Smooth muscle cell (in vitro differentiated cells): ENCODE data around the gene TSPAN17. TPM values are rescaled to one million over a fixed set of nuclear protein-coding genes. Genes with fewer than 3 reads are reported as not detected.

Experiments used
- DNase-seq: peaks from one replicate; lab custom pipeline; 2025; ENCODE audit not compliant: unreplicated experiment; lab: John Stamatoyannopoulos, UW
- H2AFZ ChIP-seq: fragments of 200-600 bp; sonication (generic); 2 replicates; pipeline ENCODE4 v1.6.0; 2016; ENCODE audit warnings: antibody characterized with exemption, low read depth, mild to moderate bottlenecking
- H3F3A ChIP-seq: fragments of 200-600 bp; sonication (generic); 2 replicates; pipeline ENCODE4 v1.6.0; 2017; ENCODE audit warnings: antibody characterized with exemption, low read depth
- H3K27ac ChIP-seq: fragments of 200-600 bp; sonication (generic); 2 replicates; pipeline ENCODE4 v1.5.1; 2016; ENCODE audit warnings: low read depth, mild to moderate bottlenecking
- H3K27me3 ChIP-seq: fragments of 200-600 bp; sonication (generic); 2 replicates; pipeline ENCODE4 v1.6.1; 2016; ENCODE audit warnings: low read depth, mild to moderate bottlenecking
- H3K36me3 ChIP-seq: fragments of 200-600 bp; sonication (generic); 2 replicates; pipeline ENCODE4 v1.5.1; 2016; ENCODE audit warnings: low read depth
- H3K4me1 ChIP-seq: fragments of 200-600 bp; sonication (generic); 2 replicates; pipeline ENCODE4 v1.5.1; 2016; ENCODE audit warnings: low read depth
- H3K4me2 ChIP-seq: fragments of 200-600 bp; sonication (generic); 2 replicates; pipeline ENCODE4 v1.6.0; 2016; ENCODE audit warnings: mild to moderate bottlenecking
- H3K4me3 ChIP-seq: fragments of 200-600 bp; sonication (generic); 2 replicates; pipeline ENCODE4 v1.5.1; 2016; ENCODE audit warnings: mild to moderate bottlenecking
- H3K79me2 ChIP-seq: fragments of 200-600 bp; sonication (generic); 2 replicates; pipeline ENCODE4 v1.6.0; 2016; ENCODE audit warnings: low read depth, mild to moderate bottlenecking
- H3K9ac ChIP-seq: fragments of 200-600 bp; sonication (generic); 2 replicates; pipeline ENCODE4 v1.6.0; 2016; ENCODE audit warnings: low read depth
- H3K9me3 ChIP-seq: fragments of 200-600 bp; sonication (generic); replicated peaks from 2 replicates; pipeline ENCODE4 v1.5.1; 2016; ENCODE audit warnings: low read depth
- H4K20me1 ChIP-seq: fragments of 200-600 bp; sonication (generic); 2 replicates; pipeline ENCODE4 v1.6.0; 2016; ENCODE audit warnings: low read depth
- CTCF ChIP-seq: fragments of 200-600 bp; sonication (generic); IDR thresholded peaks from 2 replicates; pipeline ENCODE4 v1.5.1; 2017; ENCODE audit warnings: borderline replicate concordance, mild to moderate bottlenecking, antibody characterized with exemption; ENCODE audit not compliant: insufficient read depth, poor library complexity, severe bottlenecking
- WGBS: methylation state at CpG from one replicate; pipeline ENCODE4 v1.1.7; 2016; ENCODE audit warnings: low lambda C conversion rate; 5-methylcytosine and 5-hydroxymethylcytosine counted together
- polyA plus RNA-seq: library from polyadenylated mRNA; unstranded; fragments of >200 nt; fragmentation: Nextera tagmentation; extraction: Ambion mirVana; gene quantifications from 2 replicates; pipeline ENCODE4 v1.2.1, GENCODE V29; 2016
- total RNA-seq: library from RNA; depleted of rRNA; stranded (reverse); fragments of >200 nt; gene quantifications from 2 replicates; pipeline ENCODE4 v1.2.3, GENCODE V29; 2014

Gene TSPAN17
- total and polyA plus RNA-seq, 2 experiments from 2014 or later: 29.7 to 31.0 TPM

- TF ChIP-seq CTCF: no peak
- Histone ChIP-seq H2AFZ (peak overlapping the region; percentile 6), H3K4me2 (no peak overlapping the region), H3F3A (no peaks in the 10 kb centered on the region), H3K4me1 (peaks cover 11% of the 10 kb centered on the region), H3K79me2 (peaks cover 14% of the 10 kb centered on the region), H3K9ac (no peak overlapping the region), H3K9me3 (no peaks in the 10 kb centered on the region), H3K36me3 (no peaks in the 10 kb centered on the region), H3K27me3 (no peaks in the 10 kb centered on the region), H3K27ac (no peak overlapping the region), H4K20me1 (peaks cover 25% of the 10 kb centered on the region), H3K4me3 (no peak overlapping the region)
- no peak for DNase-seq
- 91% methylated on average over 7 of the region's 7 CpGs for WGBS
These were observed 1.1 kb upstream of the TSPAN17 start for GRCh38 chr5:176646049-176646706.

- Histone ChIP-seq H3K4me1 (peaks cover 11% of the 10 kb centered on the region), H2AFZ (peak overlapping the region; percentile 6), H3K36me3 (no peaks in the 10 kb centered on the region), H3K4me2 (peak overlapping the region; percentile 65), H4K20me1 (peaks cover 30% of the 10 kb centered on the region), H3K4me3 (peak overlapping the region; percentile 22), H3F3A (no peaks in the 10 kb centered on the region), H3K27me3 (no peaks in the 10 kb centered on the region), H3K9me3 (no peaks in the 10 kb centered on the region), H3K79me2 (peaks cover 14% of the 10 kb centered on the region), H3K9ac (no peak overlapping the region), H3K27ac (no peak overlapping the region)
- 65% methylated on average over 11 of the region's 11 CpGs for WGBS
- DNase-seq: no peak
- no peak for TF ChIP-seq CTCF
These were observed 616 bp upstream of the TSPAN17 start for GRCh38 chr5:176646707-176647029.

- no peak overlapping the region for H3K27ac ChIP-seq
- H3K27me3 ChIP-seq: no peaks in the 10 kb centered on the region
- peak overlapping the region; percentile 88 for H3K4me3 ChIP-seq
- DNase-seq: peak; percentile 28
- H2AFZ ChIP-seq: peak overlapping the region; percentile 78
- peak overlapping the region; percentile 95 for H3K4me2 ChIP-seq
- no peaks in the 10 kb centered on the region for H3K9me3 ChIP-seq
- 14% methylated on average over 17 of the region's 20 CpGs for WGBS
- H3K36me3 ChIP-seq: no peaks in the 10 kb centered on the region
- peaks cover 43% of the 10 kb centered on the region for H4K20me1 ChIP-seq
- peaks cover 11% of the 10 kb centered on the region for H3K4me1 ChIP-seq
- peaks cover 14% of the 10 kb centered on the region for H3K79me2 ChIP-seq
- H3F3A ChIP-seq: no peaks in the 10 kb centered on the region
- TF ChIP-seq CTCF: no peak
- H3K9ac ChIP-seq: peak overlapping the region; percentile 79
These were observed 674 bp downstream of the TSPAN17 start for GRCh38 chr5:176647843-176648473.
